ENCODE measurements around the gene IQSEC1. TPM values are rescaled to one million over a fixed set of nuclear protein-coding genes. Genes with fewer than 3 reads are reported as not detected.
A peak's percentile ranks its signal among the peaks of the same experiment; 100 is the strongest.

Gene IQSEC1
- total RNA-seq, 4 donors from 2014 or later = 31.9 to 35.8 (median 34.8) TPM

DNA sequence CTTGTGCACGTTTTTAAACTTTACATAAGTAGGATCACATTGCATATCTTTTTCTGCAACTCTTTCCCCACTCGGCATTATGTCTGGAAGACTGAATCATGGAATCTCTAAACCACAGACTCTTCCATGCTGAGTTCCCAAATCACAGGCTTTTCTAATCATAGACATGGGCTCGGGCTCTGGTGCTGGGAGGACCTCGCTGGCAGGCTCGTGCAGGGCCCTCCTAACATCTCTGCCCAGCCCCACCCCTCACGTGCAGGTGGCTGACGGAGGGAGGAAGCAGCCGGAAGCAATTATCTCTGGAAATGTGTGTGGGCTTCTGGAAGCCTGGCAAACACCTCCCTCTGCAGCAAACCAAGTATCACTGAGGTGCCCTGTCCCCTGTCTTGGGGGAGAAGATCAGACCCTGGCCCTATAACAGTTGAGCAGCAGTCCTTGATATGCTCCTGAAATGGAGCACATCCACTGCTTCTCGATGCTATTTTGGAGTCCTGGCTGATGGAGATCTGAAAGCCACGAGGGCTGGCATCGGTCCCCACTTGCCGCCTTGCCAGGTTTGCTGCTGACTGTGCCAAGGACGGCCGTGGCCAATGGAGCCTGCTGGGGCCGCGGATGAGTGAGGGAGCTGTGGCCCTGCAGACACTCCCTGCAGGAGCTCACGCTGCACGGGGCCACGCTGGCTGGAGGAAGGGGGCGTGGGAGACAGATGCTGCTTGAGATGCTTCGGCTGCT is 4.4 kb upstream of the IQSEC1 start:
- peak in 1 of 2 donors; percentile 44 for DNase-seq (ENCODE audit: low spot score in 2 of 2)
- H3K4me3 ChIP-seq (ENCODE audit: low read depth, poor library complexity, severe bottlenecking) = no peak overlapping the region
- intact Hi-C loops (cut with DNase I; ENCODE audit: low total_unique reads) = no loop called here
- 19 to 25% methylated on average over 19 to 21 of the region's 21 CpGs for WGBS, 2 donors
- TF ChIP-seq, protein P1, sequence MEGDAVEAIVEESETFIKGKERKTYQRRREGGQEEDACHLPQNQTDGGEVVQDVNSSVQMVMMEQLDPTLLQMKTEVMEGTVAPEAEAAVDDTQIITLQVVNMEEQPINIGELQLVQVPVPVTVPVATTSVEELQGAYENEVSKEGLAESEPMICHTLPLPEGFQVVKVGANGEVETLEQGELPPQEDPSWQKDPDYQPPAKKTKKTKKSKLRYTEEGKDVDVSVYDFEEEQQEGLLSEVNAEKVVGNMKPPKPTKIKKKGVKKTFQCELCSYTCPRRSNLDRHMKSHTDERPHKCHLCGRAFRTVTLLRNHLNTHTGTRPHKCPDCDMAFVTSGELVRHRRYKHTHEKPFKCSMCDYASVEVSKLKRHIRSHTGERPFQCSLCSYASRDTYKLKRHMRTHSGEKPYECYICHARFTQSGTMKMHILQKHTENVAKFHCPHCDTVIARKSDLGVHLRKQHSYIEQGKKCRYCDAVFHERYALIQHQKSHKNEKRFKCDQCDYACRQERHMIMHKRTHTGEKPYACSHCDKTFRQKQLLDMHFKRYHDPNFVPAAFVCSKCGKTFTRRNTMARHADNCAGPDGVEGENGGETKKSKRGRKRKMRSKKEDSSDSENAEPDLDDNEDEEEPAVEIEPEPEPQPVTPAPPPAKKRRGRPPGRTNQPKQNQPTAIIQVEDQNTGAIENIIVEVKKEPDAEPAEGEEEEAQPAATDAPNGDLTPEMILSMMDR (IDR thresholded peaks at IDR 0.05) = no peak
- no peak for TF ChIP-seq POLR2A (IDR thresholded peaks at IDR 0.05)

DNA sequence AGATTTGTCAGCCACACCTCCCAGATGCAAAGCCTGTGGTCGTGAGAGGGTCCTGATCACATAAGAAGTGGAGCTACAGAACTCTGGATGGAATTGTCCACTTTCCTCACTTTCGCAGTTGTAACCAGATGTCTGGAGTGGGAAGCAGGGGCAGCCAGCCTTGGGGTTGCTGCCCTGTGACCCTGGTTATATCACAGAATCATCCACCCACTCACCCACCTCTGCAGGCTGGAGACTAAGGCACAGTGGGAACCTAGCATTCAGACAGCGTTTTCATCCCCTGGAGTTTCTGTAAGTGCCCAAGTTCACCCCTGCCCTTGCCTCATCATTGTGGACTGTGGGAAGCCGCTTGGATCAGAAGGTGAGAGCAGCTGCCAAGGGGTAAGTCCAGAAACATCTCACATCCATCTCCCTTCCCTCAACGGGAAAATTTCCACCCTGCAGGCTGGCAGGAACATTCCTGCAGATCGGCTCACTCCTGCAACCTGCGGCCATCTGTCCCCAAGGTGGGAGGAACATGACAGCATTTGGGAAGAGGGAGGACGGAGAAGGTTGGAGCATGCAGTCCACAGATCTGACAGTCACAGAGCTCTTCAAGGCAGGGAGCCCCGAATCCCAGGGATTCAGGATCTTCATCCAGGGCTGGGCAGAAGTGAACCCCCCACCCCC is 2.9 kb upstream of the IQSEC1 start:
- no peak overlapping the region for H3K4me3 ChIP-seq (ENCODE audit: low read depth, poor library complexity, severe bottlenecking)
- no peak for TF ChIP-seq POLR2A (IDR thresholded peaks at IDR 0.05)
- TF ChIP-seq, protein P1 (IDR thresholded peaks at IDR 0.05) = no peak
- intact Hi-C loops (cut with DNase I; ENCODE audit: low total_unique reads) = no loop called here
- no peak for DNase-seq (ENCODE audit: low spot score in 2 of 2)
- 68 to 73% methylated on average over 9 of the region's 9 CpGs for WGBS, 2 donors

DNA sequence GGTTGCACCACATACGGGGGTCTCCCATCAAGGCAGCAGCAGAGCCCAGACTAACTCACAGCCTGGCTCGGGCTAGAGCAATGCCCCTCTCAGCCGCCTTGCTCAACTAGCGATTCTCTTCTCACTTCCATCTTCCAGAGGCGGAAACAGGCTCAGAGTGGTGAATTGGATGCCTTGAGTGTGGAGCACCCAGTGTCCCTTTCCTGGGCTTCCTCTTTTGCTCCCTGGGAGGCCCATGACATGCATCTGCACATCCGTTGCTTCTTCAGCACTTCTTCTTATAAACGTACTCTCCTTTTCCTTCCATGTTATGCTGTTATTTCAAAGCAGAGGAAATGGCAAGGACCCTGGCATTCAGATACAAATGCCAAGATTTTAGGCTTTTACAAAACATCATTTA is 2.1 kb upstream of the IQSEC1 start:
- 82 to 91% methylated on average over 7 of the region's 7 CpGs for WGBS, 2 donors
- DNase-seq (ENCODE audit: low spot score in 2 of 2) = no peak
- intact Hi-C loops (cut with DNase I; ENCODE audit: low total_unique reads) = no loop called here
- H3K4me3 ChIP-seq (ENCODE audit: low read depth, poor library complexity, severe bottlenecking) = no peak overlapping the region
- TF ChIP-seq POLR2A (IDR thresholded peaks at IDR 0.05) = no peak
- TF ChIP-seq, protein P1 (IDR thresholded peaks at IDR 0.05) = no peak

DNA sequence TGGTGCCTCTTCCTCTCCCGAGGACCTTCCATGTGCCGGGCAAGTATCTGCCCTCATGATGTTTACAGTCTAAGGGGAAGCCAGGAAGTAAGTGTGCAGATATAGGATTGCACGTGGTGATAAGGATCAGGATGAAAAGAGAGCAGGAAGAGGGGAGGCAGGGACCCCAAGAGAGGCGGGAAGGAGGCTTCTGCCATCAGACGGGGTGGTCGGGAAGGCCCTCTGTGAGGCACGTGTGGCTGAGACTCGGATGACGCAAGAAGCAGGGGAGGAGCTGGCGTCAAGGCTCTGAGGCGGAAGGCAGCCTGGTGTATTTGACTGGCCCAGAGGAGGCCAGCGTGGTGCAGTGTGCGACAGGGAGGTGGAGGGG is 762 bp upstream of the IQSEC1 start:
- no peak for TF ChIP-seq POLR2A (IDR thresholded peaks at IDR 0.05)
- TF ChIP-seq, protein P1 (IDR thresholded peaks at IDR 0.05) = no peak
- 69 to 82% methylated on average over 13 of the region's 13 CpGs for WGBS, 2 donors
- intact Hi-C loops (cut with DNase I; ENCODE audit: low total_unique reads) = no loop called here
- no peak overlapping the region for H3K4me3 ChIP-seq (ENCODE audit: low read depth, poor library complexity, severe bottlenecking)
- no peak for DNase-seq (ENCODE audit: low spot score in 2 of 2)

DNA sequence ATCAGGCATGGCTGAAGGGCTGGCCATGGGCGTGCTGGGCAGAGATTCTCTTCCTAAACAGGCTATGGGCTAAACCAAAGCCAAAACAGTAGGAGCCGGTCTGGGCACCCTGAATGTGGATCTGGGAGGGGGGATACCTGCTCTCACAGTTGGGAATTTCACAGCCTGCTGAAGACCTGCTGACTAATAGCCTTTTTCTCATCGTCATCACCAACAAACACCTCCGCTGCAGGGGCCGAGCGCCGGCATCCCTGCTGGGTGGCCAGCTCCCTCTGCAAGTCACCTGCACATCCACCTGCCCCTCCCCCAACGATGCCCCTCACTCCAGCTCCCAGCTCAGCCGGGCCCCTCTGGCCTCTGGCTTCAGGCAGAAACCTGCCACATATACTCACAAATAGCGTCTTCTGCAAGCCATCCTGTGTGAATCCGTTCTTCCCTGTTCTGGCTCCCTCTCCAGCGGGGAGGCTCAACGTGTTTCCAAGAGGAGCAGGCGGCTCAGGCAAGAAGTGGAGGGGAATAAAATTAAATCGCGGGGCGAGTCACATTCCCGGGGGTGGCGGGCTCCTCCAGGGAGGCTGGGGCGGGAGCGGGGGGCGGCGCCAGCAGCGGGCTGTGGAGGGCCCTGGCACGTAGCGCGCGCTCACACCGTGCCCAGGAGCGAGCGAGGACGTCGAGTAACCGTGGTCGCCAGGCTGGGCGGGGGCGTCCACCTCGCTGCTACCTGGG is 466 bp downstream of the IQSEC1 start:
- H3K4me3 ChIP-seq (ENCODE audit: low read depth, poor library complexity, severe bottlenecking) = no peak overlapping the region
- intact Hi-C loops (cut with DNase I; ENCODE audit: low total_unique reads) = no loop called here
- no peak for DNase-seq (ENCODE audit: low spot score in 2 of 2)
- 16% methylated on average over 34 to 35 of the region's 38 CpGs for WGBS, 2 donors
- no peak for TF ChIP-seq POLR2A (IDR thresholded peaks at IDR 0.05)
- TF ChIP-seq, protein P1 (IDR thresholded peaks at IDR 0.05) = no peak

All from lower leg skin (tissue), 4 donors.